SU-DHL-6 (cell line): Measurements from ENCODE around the gene EPB41.

Source experiments
- EZH2phosphoT487 ChIP-seq: fragments of 200-600 bp; sonication (generic), shearing (Covaris generic); conservative IDR thresholded peaks from 2 replicates; pipeline ENCODE4 v1.6.1; 2018; ENCODE audit warnings: mild to moderate bottlenecking, antibody characterized with exemption, low read length, moderate library complexity, mixed read lengths
- TF ChIP-seq, protein P1 (sequence below): fragments of 200-600 bp; sonication (generic); IDR thresholded peaks from one replicate; pipeline ENCODE4 v1.5.1; 2017; ENCODE audit warnings: antibody characterized with exemption, mild to moderate bottlenecking, low read length, moderate library complexity; ENCODE audit not compliant: insufficient read depth, poor library complexity, severe bottlenecking

DNA sequence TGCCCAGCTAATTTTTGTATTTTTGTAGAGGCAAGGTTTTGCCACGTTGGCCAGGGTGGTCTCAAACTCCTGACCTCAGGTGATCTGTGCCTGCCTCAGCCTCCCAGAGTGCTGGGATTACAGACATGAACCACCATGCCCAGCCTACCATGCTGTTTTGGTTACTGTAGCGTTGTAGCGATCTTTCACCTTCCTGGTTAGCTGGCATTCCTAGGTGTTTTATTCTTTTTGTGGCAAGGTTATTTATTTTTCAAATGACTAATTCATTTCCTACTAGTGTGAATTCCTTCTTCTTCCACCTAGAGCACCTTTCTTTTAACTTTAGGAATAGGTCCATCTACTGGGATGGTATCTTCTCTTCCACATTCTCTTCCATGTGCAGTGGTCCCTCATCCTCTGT is 180.1 kb downstream of the EPB41 start:
- TF ChIP-seq, protein P1, sequence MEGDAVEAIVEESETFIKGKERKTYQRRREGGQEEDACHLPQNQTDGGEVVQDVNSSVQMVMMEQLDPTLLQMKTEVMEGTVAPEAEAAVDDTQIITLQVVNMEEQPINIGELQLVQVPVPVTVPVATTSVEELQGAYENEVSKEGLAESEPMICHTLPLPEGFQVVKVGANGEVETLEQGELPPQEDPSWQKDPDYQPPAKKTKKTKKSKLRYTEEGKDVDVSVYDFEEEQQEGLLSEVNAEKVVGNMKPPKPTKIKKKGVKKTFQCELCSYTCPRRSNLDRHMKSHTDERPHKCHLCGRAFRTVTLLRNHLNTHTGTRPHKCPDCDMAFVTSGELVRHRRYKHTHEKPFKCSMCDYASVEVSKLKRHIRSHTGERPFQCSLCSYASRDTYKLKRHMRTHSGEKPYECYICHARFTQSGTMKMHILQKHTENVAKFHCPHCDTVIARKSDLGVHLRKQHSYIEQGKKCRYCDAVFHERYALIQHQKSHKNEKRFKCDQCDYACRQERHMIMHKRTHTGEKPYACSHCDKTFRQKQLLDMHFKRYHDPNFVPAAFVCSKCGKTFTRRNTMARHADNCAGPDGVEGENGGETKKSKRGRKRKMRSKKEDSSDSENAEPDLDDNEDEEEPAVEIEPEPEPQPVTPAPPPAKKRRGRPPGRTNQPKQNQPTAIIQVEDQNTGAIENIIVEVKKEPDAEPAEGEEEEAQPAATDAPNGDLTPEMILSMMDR = no peak
- TF ChIP-seq EZH2phosphoT487 = no peak
